H9 (cell line): ENCODE results near the gene MEMO1. TPM values are rescaled to one million over a fixed set of nuclear protein-coding genes. Genes with fewer than 3 reads are reported as not detected.

Experiments
- DNase-seq: peaks from one replicate; pipeline ENCODE4 v3.0.0-alpha.2; 2017
- H2AFZ ChIP-seq: one replicate; pipeline ENCODE4 v1.6.1; 2013; ENCODE audit warnings: mild to moderate bottlenecking, low read length, control low read depth, moderate library complexity
- H2AK5ac ChIP-seq: 2 replicates; pipeline ENCODE4 v1.6.1; 2013; ENCODE audit warnings: low read length, control low read depth, mixed read lengths; ENCODE audit not compliant: insufficient read length
- H2BK120ac ChIP-seq: one replicate; pipeline ENCODE4 v1.6.1; 2013; ENCODE audit warnings: low read depth, mild to moderate bottlenecking, low read length, control low read depth, inconsistent platforms; ENCODE audit not compliant: poor library complexity, severe bottlenecking
- H2BK12ac ChIP-seq: 2 replicates; pipeline ENCODE4 v1.6.1; 2013; ENCODE audit warnings: low read length, control low read depth, mixed read lengths, low read depth; ENCODE audit not compliant: insufficient read length
- H2BK15ac ChIP-seq: 2 replicates; pipeline ENCODE4 v1.6.1; 2013; ENCODE audit warnings: low read depth, low read length, control low read depth
- H2BK20ac ChIP-seq: one replicate; pipeline ENCODE4 v1.6.1; 2013; ENCODE audit warnings: low read depth, mild to moderate bottlenecking, low read length, control low read depth, inconsistent platforms; ENCODE audit not compliant: poor library complexity, severe bottlenecking
- H2BK5ac ChIP-seq: 2 replicates; pipeline ENCODE4 v1.6.1; 2013; ENCODE audit warnings: low read length, control low read depth, mixed read lengths; ENCODE audit not compliant: insufficient read length
- H3K14ac ChIP-seq: 2 replicates; pipeline ENCODE4 v1.6.1; 2013; ENCODE audit warnings: low read length, control low read depth; ENCODE audit not compliant: insufficient read depth
- H3K18ac ChIP-seq: 2 replicates; pipeline ENCODE4 v1.6.1; 2013; ENCODE audit warnings: low read depth, mild to moderate bottlenecking, mixed read lengths, low read length, control low read depth; ENCODE audit not compliant: insufficient read length
- H3K23ac ChIP-seq: 2 replicates; pipeline ENCODE4 v1.6.1; 2013; ENCODE audit warnings: low read length, control low read depth, mixed read lengths, low read depth; ENCODE audit not compliant: insufficient read length
- H3K23me2 ChIP-seq: 2 replicates; pipeline ENCODE4 v1.6.1; 2013; ENCODE audit warnings: low read depth, mild to moderate bottlenecking, mixed read lengths, low read length, control low read depth; ENCODE audit not compliant: insufficient read length, poor library complexity, severe bottlenecking
- H3K27ac ChIP-seq: 2 replicates; pipeline ENCODE4 v1.5.1; 2013; ENCODE audit warnings: low read length, control low read depth, mixed read lengths, low read depth; ENCODE audit not compliant: insufficient read length
- H3K27me3 ChIP-seq: 2 replicates; pipeline ENCODE4 v1.6.1; 2013; ENCODE audit warnings: low read length, control low read depth, inconsistent platforms; ENCODE audit not compliant: insufficient read depth
- H3K4ac ChIP-seq: 2 replicates; pipeline ENCODE4 v1.6.1; 2013; ENCODE audit warnings: low read depth, mild to moderate bottlenecking, control low read depth, inconsistent platforms, low read length, moderate library complexity
- H3K4me1 ChIP-seq: 2 replicates; pipeline ENCODE4 v1.6.1; 2013; ENCODE audit warnings: low read length, control low read depth, inconsistent platforms; ENCODE audit not compliant: insufficient read depth
- H3K4me2 ChIP-seq: 2 replicates; pipeline ENCODE4 v1.6.1; 2013; ENCODE audit warnings: low read length, control low read depth, mixed read lengths; ENCODE audit not compliant: insufficient read length, insufficient read depth
- H3K56ac ChIP-seq: 2 replicates; pipeline ENCODE4 v1.6.1; 2013; ENCODE audit warnings: low read depth, mild to moderate bottlenecking, mixed read lengths, low read length, control low read depth; ENCODE audit not compliant: insufficient read length
- H3K79me1 ChIP-seq: 2 replicates; pipeline ENCODE4 v1.6.1; 2013; ENCODE audit warnings: low read depth, mild to moderate bottlenecking, moderate library complexity, low read length, control low read depth, inconsistent platforms; ENCODE audit not compliant: insufficient read depth, poor library complexity, severe bottlenecking
- H3K79me2 ChIP-seq: 2 replicates; pipeline ENCODE4 v1.6.1; 2013; ENCODE audit warnings: low read length, control low read depth, inconsistent platforms; ENCODE audit not compliant: insufficient read depth
- H3K9ac ChIP-seq: 2 replicates; pipeline ENCODE4 v1.6.1; 2013; ENCODE audit warnings: low read length, control low read depth, mixed read lengths; ENCODE audit not compliant: insufficient read length; ENCODE audit errors: extremely low read depth
- H3K9me3 ChIP-seq: one replicate; pipeline ENCODE4 v1.6.1; 2013; ENCODE audit warnings: low read depth, low read length, inconsistent platforms; ENCODE audit not compliant: control insufficient read depth
- H3T11ph ChIP-seq: one replicate; pipeline ENCODE4 v1.6.1; 2013; ENCODE audit warnings: mild to moderate bottlenecking, low read length, control low read depth, inconsistent platforms
- H4K20me1 ChIP-seq: one replicate; pipeline ENCODE4 v1.6.1; 2013; ENCODE audit not compliant: control insufficient read depth, insufficient read length, insufficient read depth
- H4K5ac ChIP-seq: 2 replicates; pipeline ENCODE4 v1.6.1; 2013; ENCODE audit warnings: low read depth, mild to moderate bottlenecking, mixed read lengths, low read length, control low read depth; ENCODE audit not compliant: insufficient read length
- H4K8ac ChIP-seq: replicated peaks from 2 replicates; pipeline ENCODE4 v1.6.1; 2013; ENCODE audit warnings: low read length, control low read depth, mixed read lengths, low read depth; ENCODE audit not compliant: insufficient read length
- H4K91ac ChIP-seq: 2 replicates; pipeline ENCODE4 v1.6.1; 2013; ENCODE audit warnings: low read depth, mild to moderate bottlenecking, moderate library complexity, mixed read lengths, low read length, control low read depth; ENCODE audit not compliant: insufficient read length
- H3K27ac Mint-ChIP-seq, 3 experiments: 2 replicates in 2 of 3; 3 replicates in 1 of 3; pipeline ENCODE4 v1.8.0; 2020 to 2021; ENCODE audit warnings: mixed read lengths in 3 of 3, mild to moderate bottlenecking in 1 of 3, moderate library complexity in 1 of 3
- H3K27me3 Mint-ChIP-seq: 2 replicates; pipeline ENCODE4 v1.8.0; 2021; ENCODE audit warnings: low read depth, mild to moderate bottlenecking, moderate library complexity, mixed read lengths
- H3K36me3 Mint-ChIP-seq, 3 experiments: 2 replicates in 2 of 3; 3 replicates in 1 of 3; pipeline ENCODE4 v1.8.0; 2020 to 2021; ENCODE audit warnings: low read depth in 3 of 3, mixed read lengths in 3 of 3; ENCODE audit not compliant: insufficient read depth in 1 of 3
- H3K4me1 Mint-ChIP-seq, 2 experiments: 2 replicates each; pipeline ENCODE4 v1.8.0; 2020; ENCODE audit warnings: mixed read lengths in 2 of 2
- H3K4me3 Mint-ChIP-seq, 2 experiments: 2 replicates in 1 of 2; 3 replicates in 1 of 2; pipeline ENCODE4 v1.8.0; 2020 to 2021; ENCODE audit warnings: mild to moderate bottlenecking in 2 of 2, mixed read lengths in 2 of 2, moderate library complexity in 1 of 2
- H3K9me3 Mint-ChIP-seq, 2 experiments: 2 replicates in 1 of 2; 3 replicates in 1 of 2; pipeline ENCODE4 v1.8.0; 2020; ENCODE audit warnings: mild to moderate bottlenecking in 2 of 2, mixed read lengths in 2 of 2, moderate library complexity in 1 of 2
- total RNA-seq: library from RNA; stranded (reverse); gene quantifications from 2 replicates; pipeline ENCODE4 v1.2.1, GENCODE V29; 2021
- TF ChIP-seq, protein P1 (sequence below): fragments of 200-600 bp; sonication (generic); conservative IDR thresholded peaks from 3 replicates; pipeline ENCODE4 v1.8.0; 2021; ENCODE audit warnings: antibody characterized with exemption, mild to moderate bottlenecking

MEMO1 gene
- total RNA-seq, 1 experiment from 2014 or later = 49.4 TPM

- no peak for DNase-seq
- no peak overlapping the region for H2BK5ac ChIP-seq
- no peaks in the 10 kb centered on the region for H3K9me3 ChIP-seq
- H3K27me3 ChIP-seq = no peaks in the 10 kb centered on the region
- no peak overlapping the region for H4K91ac ChIP-seq
- no peaks in the 10 kb centered on the region for H4K20me1 ChIP-seq
- H3K18ac ChIP-seq = no peak overlapping the region
- no peak overlapping the region for H3K4ac ChIP-seq
- H4K8ac ChIP-seq = no peak overlapping the region
- H2AK5ac ChIP-seq = no peak overlapping the region
- H3K14ac ChIP-seq = no peak overlapping the region
- H3K9me3 Mint-ChIP-seq = no peaks in the 10 kb centered on the region
- H2BK12ac ChIP-seq = no peak overlapping the region
- no peaks in the 10 kb centered on the region for H3K27me3 Mint-ChIP-seq
- H3K27ac Mint-ChIP-seq = no peak overlapping the region
- H3K9ac ChIP-seq = no peak overlapping the region
- H3K4me2 ChIP-seq = no peak overlapping the region
- H3K79me1 ChIP-seq = no peaks in the 10 kb centered on the region
- H2BK15ac ChIP-seq = no peak overlapping the region
- H3K4me1 ChIP-seq = peaks cover 3% of the 10 kb centered on the region; the same call in 1 of the 2 replicates
- peaks cover 43 to 45% of the 10 kb centered on the region in 2 experiments for H3K4me1 Mint-ChIP-seq
- no peak overlapping the region for H3T11ph ChIP-seq
- TF ChIP-seq, protein P1, sequence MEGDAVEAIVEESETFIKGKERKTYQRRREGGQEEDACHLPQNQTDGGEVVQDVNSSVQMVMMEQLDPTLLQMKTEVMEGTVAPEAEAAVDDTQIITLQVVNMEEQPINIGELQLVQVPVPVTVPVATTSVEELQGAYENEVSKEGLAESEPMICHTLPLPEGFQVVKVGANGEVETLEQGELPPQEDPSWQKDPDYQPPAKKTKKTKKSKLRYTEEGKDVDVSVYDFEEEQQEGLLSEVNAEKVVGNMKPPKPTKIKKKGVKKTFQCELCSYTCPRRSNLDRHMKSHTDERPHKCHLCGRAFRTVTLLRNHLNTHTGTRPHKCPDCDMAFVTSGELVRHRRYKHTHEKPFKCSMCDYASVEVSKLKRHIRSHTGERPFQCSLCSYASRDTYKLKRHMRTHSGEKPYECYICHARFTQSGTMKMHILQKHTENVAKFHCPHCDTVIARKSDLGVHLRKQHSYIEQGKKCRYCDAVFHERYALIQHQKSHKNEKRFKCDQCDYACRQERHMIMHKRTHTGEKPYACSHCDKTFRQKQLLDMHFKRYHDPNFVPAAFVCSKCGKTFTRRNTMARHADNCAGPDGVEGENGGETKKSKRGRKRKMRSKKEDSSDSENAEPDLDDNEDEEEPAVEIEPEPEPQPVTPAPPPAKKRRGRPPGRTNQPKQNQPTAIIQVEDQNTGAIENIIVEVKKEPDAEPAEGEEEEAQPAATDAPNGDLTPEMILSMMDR = no peak
- H3K4me3 Mint-ChIP-seq = no peak overlapping the region
- no peak overlapping the region for H2AFZ ChIP-seq
- H2BK20ac ChIP-seq = no peak overlapping the region
- no peak overlapping the region for H3K27ac ChIP-seq
- no peaks in the 10 kb centered on the region for H3K79me2 ChIP-seq
- no peak overlapping the region for H3K23ac ChIP-seq
- no peaks in the 10 kb centered on the region for H3K23me2 ChIP-seq
- no peak overlapping the region for H2BK120ac ChIP-seq
- no peak overlapping the region for H4K5ac ChIP-seq
- no peak overlapping the region for H3K56ac ChIP-seq
- no peaks in the 10 kb centered on the region for H3K36me3 Mint-ChIP-seq
These were observed 121.8 kb downstream of the MEMO1 start for GRCh38 chr2:31889044-31889443.
